ENCODE results near the gene WDR77.
A peak's percentile ranks its signal among the peaks of the same experiment; 100 is the strongest.

The WDR77 gene

DNA sequence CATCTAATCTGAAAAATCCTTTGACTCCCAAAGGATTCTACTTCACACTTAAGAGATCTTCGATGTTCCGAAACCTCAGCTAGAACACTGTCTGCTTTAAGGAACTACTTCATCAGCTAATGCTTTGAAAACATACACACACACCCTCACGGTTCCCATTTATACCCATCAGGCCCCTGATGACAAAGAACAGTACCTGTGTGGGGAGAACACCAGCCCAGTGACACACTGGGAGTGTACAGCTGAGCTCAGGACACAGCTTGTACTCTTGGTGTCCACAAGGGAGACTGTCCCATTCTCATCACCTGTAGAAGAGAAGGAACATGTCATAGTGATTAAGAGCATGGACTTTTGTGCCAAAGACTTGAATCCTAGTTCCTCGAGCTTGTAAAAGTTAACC, 6.6 kb downstream of the WDR77 start:
- no peaks in the 10 kb centered on the region for H3K27me3 ChIP-seq (ENCODE audit: low read length)
- no peak overlapping the region for H3K27ac ChIP-seq (ENCODE audit: low read depth, low read length)
- H3K9me3 ChIP-seq (ENCODE audit: insufficient read depth, low read length): no peaks in the 10 kb centered on the region
- peaks cover 38% of the 10 kb centered on the region for H3K36me3 ChIP-seq (ENCODE audit: low read length)
- no peak overlapping the region for H3K4me3 ChIP-seq (ENCODE audit: insufficient read depth, low read length, poor library complexity, severe bottlenecking)
- H3K9ac ChIP-seq (ENCODE audit: low read length): no peak overlapping the region
- peaks cover 31% of the 10 kb centered on the region for H3K79me2 ChIP-seq (ENCODE audit: insufficient read depth, low read length)
- H4K20me1 ChIP-seq (ENCODE audit: low read depth, low read length): no peaks in the 10 kb centered on the region; the same call in 1 of the 2 replicates
- no peak overlapping the region for H2AFZ ChIP-seq (ENCODE audit: low read depth, low read length, severe bottlenecking)
- H3K4me2 ChIP-seq (ENCODE audit: low read depth, low read length, poor library complexity, severe bottlenecking): no peak overlapping the region
- H3F3A ChIP-seq (ENCODE audit: insufficient read depth): 0 out of 2 replicates have a peak, but pooled peaks cover 2% of the 10 kb centered on the region
- TF ChIP-seq EZH2phosphoT487 (conservative IDR thresholded peaks at IDR 0.05; ENCODE audit: low read length): no peak
- TF ChIP-seq, protein P1, sequence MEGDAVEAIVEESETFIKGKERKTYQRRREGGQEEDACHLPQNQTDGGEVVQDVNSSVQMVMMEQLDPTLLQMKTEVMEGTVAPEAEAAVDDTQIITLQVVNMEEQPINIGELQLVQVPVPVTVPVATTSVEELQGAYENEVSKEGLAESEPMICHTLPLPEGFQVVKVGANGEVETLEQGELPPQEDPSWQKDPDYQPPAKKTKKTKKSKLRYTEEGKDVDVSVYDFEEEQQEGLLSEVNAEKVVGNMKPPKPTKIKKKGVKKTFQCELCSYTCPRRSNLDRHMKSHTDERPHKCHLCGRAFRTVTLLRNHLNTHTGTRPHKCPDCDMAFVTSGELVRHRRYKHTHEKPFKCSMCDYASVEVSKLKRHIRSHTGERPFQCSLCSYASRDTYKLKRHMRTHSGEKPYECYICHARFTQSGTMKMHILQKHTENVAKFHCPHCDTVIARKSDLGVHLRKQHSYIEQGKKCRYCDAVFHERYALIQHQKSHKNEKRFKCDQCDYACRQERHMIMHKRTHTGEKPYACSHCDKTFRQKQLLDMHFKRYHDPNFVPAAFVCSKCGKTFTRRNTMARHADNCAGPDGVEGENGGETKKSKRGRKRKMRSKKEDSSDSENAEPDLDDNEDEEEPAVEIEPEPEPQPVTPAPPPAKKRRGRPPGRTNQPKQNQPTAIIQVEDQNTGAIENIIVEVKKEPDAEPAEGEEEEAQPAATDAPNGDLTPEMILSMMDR (IDR thresholded peaks at IDR 0.05; ENCODE audit: insufficient read depth, low read length, poor library complexity, severe bottlenecking): no peak
- no peaks in the 10 kb centered on the region for H3K9me2 ChIP-seq (replicated peaks; ENCODE audit: insufficient read depth, low read length)

DNA sequence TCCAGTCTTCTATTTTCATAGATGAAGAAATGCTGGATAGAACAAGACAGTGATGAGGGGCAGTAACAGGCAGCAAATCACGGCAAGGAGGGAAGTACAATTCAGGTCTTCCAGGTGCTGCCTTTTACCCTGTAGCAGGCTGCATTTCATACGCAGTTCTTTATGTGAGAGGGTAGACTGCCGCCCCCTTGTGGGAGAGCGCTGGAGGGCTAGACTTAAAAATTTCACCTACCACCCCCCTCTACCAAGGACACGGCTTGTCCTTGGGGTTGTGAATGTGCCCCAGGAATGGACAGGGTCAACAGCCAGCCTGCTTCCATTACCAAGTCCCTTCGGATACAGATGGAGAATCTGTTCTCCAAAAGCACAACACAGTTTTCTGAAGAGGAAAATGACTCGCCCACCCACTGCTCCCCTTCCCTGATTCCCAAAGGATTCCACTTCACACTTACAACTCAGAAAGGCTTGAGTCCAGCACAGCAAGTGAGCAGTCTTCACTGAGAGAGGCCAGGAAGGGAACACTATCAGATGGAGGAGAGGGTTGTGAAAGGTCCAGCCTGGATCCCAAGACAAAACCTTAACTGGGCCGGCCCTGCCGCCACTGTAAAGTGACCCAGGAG, 7.4 kb downstream of the WDR77 start:
- Histone ChIP-seq H4K20me1 (ENCODE audit: low read depth, low read length) (no peaks in the 10 kb centered on the region), H3K36me3 (ENCODE audit: low read length) (peaks cover 36% of the 10 kb centered on the region), H3K4me2 (ENCODE audit: low read depth, low read length, poor library complexity, severe bottlenecking) (no peak overlapping the region), H3K9me3 (ENCODE audit: insufficient read depth, low read length) (no peaks in the 10 kb centered on the region), H3K79me2 (ENCODE audit: insufficient read depth, low read length) (peaks cover 23% of the 10 kb centered on the region), H3K27ac (ENCODE audit: low read depth, low read length) (no peak overlapping the region), H3K4me3 (ENCODE audit: insufficient read depth, low read length, poor library complexity, severe bottlenecking) (no peak overlapping the region), H2AFZ (ENCODE audit: low read depth, low read length, severe bottlenecking) (no peak overlapping the region), H3K9me2 (replicated peaks; ENCODE audit: insufficient read depth, low read length) (no peaks in the 10 kb centered on the region), H3K27me3 (ENCODE audit: low read length) (no peaks in the 10 kb centered on the region), H3F3A (ENCODE audit: insufficient read depth) (0 out of 2 replicates have a peak, but pooled peaks cover 4% of the 10 kb centered on the region), H3K9ac (ENCODE audit: low read length) (no peak overlapping the region)
- TF ChIP-seq, protein P1 (IDR thresholded peaks at IDR 0.05; ENCODE audit: insufficient read depth, low read length, poor library complexity, severe bottlenecking): peak; percentile 86
- TF ChIP-seq EZH2phosphoT487 (conservative IDR thresholded peaks at IDR 0.05; ENCODE audit: low read length): no peak

DNA sequence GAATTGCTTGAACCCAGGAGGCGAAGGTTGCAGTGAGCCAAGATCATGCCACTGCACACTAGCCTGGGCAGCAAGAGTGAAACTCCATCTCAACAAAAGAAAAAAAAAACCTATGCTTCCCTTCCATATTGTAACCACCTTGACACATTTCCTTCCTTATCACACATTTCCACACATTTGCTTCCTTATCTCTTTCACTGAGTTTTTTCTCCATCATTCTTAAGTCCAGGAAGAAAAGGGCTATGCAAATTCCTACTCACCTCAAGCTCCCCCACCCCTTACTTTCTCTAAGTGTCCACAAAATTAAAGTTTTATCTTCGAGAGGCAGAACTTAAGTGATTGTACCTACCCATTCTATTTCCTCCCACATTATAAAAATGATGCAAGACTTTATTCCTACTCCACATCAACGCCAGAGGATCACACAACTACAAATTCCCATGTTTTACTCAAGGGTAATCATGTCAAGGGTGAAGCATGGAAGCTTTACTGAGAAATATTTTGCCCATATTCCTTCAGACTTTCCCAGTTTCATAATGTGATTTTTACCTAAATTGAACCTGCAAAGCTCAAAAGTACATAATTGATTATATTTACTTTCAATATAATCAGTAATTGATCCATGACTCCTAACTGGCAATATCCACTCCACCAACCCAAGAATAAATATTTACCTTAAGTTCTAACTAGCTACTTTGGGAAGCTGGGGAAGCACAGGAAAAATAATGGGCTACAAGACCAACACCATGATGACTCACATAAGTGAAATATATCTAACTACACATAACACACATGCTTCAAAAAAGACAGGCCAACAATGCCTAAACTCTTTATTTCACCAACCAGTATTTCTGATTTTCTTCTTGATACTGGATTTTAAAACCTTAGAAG, 9.3 kb downstream of the WDR77 start:
- H3K4me3 ChIP-seq (ENCODE audit: insufficient read depth, low read length, poor library complexity, severe bottlenecking): no peak overlapping the region
- no peaks in the 10 kb centered on the region for H3K9me3 ChIP-seq (ENCODE audit: insufficient read depth, low read length)
- no peaks in the 10 kb centered on the region for H3K27me3 ChIP-seq (ENCODE audit: low read length)
- no peaks in the 10 kb centered on the region for H4K20me1 ChIP-seq (ENCODE audit: low read depth, low read length)
- no peak overlapping the region for H3K9ac ChIP-seq (ENCODE audit: low read length)
- TF ChIP-seq, protein P1 (IDR thresholded peaks at IDR 0.05; ENCODE audit: insufficient read depth, low read length, poor library complexity, severe bottlenecking): no peak
- no peak for TF ChIP-seq EZH2phosphoT487 (conservative IDR thresholded peaks at IDR 0.05; ENCODE audit: low read length)
- H3K79me2 ChIP-seq (ENCODE audit: insufficient read depth, low read length): 0 out of 2 replicates have a peak, but pooled peaks cover 10% of the 10 kb centered on the region
- H3K4me2 ChIP-seq (ENCODE audit: low read depth, low read length, poor library complexity, severe bottlenecking): no peak overlapping the region
- H3F3A ChIP-seq (ENCODE audit: insufficient read depth): peaks cover 16% of the 10 kb centered on the region; the same call in 1 of the 2 replicates
- no peak overlapping the region for H3K27ac ChIP-seq (ENCODE audit: low read depth, low read length)
- no peaks in the 10 kb centered on the region for H3K9me2 ChIP-seq (replicated peaks; ENCODE audit: insufficient read depth, low read length)
- no peak overlapping the region for H2AFZ ChIP-seq (ENCODE audit: low read depth, low read length, severe bottlenecking)
- peaks cover 35% of the 10 kb centered on the region for H3K36me3 ChIP-seq (ENCODE audit: low read length)
